ENCODE data around the gene NOL7. TPM values are rescaled to one million over a fixed set of nuclear protein-coding genes. Genes with fewer than 3 reads are reported as not detected.

Gene NOL7
- total RNA-seq, 4 donors from 2014 or later = 46.6 to 66.0 (median 56.4) TPM

DNA sequence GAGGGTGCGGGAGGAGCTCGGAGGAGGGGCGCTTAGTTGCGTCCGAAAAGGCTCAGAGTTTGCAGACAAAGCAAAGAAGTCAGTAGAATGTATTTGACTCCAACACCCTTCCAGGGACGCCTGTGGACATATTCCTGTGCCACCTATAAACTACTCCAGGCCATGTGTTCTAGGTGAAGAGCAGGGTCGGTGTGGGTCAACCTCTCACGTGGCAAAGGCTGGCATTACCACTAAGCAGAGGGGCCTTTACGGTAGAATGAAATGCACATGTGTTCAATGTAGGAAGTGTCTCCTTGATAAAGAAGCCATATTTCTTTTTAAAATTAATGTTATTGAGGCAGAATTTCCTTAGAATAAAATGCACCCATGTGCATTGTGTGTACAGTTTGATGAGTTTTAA lies 25.3 kb upstream of the NOL7 start:
- Histone ChIP-seq H3K27me3 (no peaks in the 10 kb centered on the region), H3K4me3 (no peak overlapping the region), H3K36me3 (peaks cover 0 to 39% (median 0%) of the 10 kb centered on the region in 3 donors), H3K27ac (no peak overlapping the region), H3K9me3 (no peaks in the 10 kb centered on the region), H3K4me1 (no peaks in the 10 kb centered on the region)
- no peak for TF ChIP-seq POLR2A (IDR thresholded peaks at IDR 0.05)
- TF ChIP-seq, protein P1, sequence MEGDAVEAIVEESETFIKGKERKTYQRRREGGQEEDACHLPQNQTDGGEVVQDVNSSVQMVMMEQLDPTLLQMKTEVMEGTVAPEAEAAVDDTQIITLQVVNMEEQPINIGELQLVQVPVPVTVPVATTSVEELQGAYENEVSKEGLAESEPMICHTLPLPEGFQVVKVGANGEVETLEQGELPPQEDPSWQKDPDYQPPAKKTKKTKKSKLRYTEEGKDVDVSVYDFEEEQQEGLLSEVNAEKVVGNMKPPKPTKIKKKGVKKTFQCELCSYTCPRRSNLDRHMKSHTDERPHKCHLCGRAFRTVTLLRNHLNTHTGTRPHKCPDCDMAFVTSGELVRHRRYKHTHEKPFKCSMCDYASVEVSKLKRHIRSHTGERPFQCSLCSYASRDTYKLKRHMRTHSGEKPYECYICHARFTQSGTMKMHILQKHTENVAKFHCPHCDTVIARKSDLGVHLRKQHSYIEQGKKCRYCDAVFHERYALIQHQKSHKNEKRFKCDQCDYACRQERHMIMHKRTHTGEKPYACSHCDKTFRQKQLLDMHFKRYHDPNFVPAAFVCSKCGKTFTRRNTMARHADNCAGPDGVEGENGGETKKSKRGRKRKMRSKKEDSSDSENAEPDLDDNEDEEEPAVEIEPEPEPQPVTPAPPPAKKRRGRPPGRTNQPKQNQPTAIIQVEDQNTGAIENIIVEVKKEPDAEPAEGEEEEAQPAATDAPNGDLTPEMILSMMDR (IDR thresholded peaks at IDR 0.05) = no peak
- DNase-seq = no peak

DNA sequence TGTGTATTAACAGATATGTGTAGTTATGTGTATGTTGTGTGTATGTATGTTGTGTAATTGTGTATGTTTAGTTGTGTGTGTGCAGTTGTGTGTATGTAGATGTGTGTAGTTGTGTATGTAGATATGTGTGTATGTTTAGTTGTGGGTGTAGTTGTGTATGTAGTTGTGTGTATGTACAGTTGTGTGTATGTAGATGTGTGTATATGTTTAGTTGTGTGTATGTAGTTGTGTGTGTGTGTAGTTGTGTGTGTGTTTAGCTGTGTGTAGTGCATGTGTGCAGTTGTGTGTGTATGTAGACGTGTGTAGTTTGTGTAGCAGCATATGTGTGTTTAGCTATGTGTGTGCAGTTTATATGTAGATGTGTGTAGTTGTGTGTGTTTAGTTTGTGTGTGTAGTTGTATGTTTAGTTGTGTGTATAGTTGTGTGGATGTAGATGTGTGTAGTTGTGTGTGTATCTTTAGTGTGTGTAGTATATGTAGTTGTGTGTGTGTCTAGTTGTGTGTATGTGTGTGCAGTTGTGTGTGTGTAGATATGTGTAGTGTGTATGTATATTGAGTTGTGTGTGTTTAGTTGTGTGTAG lies 24.5 kb upstream of the NOL7 start:
- TF ChIP-seq, protein P1 (IDR thresholded peaks at IDR 0.05) = no peak
- no peak for TF ChIP-seq POLR2A (IDR thresholded peaks at IDR 0.05)
- Histone ChIP-seq H3K4me1 (no peaks in the 10 kb centered on the region), H3K27ac (no peak overlapping the region), H3K27me3 (no peaks in the 10 kb centered on the region), H3K4me3 (no peak overlapping the region), H3K36me3 (peaks cover 0 to 47% (median 0%) of the 10 kb centered on the region in 3 donors), H3K9me3 (no peaks in the 10 kb centered on the region)
- DNase-seq = no peak

DNA sequence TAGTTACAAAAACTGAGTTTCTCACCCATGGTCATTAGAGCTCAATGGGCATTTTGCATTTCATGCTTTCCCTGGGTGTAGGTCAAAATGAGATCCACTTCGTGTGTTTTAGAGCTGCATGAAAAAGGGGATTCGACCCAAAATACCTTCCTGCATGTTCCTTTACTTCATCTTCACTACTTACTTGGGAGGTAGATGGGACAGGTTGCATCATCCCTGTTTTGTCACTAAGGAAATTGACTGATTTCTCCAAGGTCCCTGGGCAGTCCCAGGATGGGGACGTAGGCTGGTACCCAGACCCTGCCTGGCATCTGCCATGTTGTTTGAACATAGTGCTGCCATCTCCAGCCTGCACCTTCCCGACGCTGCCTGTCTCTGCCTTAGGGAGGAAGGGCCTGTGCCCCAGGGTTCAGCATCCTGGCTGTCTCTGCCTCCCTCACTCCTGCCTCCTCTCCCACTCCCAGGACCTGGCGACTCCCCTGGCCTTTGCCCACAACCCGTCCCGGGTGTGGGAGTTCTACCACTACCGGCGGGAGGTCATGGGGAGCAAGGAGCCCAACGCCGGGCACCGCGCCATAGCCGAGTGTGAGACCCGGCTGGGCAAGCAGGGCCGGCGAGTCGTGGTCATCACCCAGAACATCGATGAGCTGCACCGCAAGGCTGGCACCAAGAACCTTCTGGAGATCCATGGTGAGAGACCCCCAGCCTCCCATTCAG lies 23.8 kb upstream of the NOL7 start:
- H3K9me3 ChIP-seq = no peaks in the 10 kb centered on the region
- no peak for DNase-seq
- H3K4me3 ChIP-seq = no peak overlapping the region
- TF ChIP-seq POLR2A (IDR thresholded peaks at IDR 0.05) = no peak
- TF ChIP-seq, protein P1 (IDR thresholded peaks at IDR 0.05) = no peak
- H3K27me3 ChIP-seq = no peaks in the 10 kb centered on the region
- no peaks in the 10 kb centered on the region for H3K4me1 ChIP-seq
- H3K27ac ChIP-seq = no peak overlapping the region
- peaks cover 0 to 54% (median 0%) of the 10 kb centered on the region in 3 donors for H3K36me3 ChIP-seq

DNA sequence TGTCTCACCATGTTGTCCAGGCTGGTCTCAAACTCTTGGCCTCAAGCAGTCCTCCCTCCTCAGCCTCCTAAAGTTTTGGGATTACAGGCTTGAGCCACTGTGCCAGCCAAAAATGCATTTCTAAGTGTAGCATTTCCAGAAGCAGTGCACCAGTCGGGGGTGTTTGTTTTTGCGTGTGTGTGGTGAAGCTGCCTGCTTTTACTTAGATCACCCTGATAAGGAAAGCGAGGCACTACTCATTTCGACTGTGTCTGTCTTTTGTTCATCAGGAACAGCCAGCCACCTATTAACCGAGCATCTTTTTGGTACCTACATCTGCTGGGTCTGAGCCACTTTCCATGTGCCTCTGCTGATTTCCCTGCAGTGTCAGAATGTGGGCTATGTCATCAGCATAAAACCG lies 22.0 kb upstream of the NOL7 start:
- Histone ChIP-seq H3K27me3 (no peaks in the 10 kb centered on the region), H3K4me3 (no peak overlapping the region), H3K9me3 (no peaks in the 10 kb centered on the region), H3K4me1 (no peaks in the 10 kb centered on the region), H3K27ac (no peak overlapping the region), H3K36me3 (peaks cover 0 to 57% (median 0%) of the 10 kb centered on the region in 3 donors)
- no peak for TF ChIP-seq POLR2A (IDR thresholded peaks at IDR 0.05)
- TF ChIP-seq, protein P1 (IDR thresholded peaks at IDR 0.05) = no peak
- DNase-seq = no peak

DNA sequence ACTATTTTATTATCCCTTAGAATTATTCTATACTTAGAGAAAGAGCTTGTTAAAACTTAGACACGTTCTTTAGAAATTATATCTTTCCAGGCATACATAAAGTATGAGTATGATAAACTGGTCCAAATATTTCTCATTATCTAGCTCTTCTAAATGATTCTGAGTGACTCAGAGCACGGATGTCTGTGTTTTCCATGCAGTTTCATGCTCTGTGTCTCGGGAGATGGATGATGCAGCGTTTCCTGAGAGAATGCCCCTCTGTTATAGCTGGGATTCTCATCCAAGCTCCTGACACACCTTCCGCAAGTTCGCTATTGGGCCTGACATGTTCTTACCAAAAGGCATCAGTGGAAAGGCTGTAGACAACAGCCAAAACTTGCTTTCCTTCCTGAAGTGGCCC lies 21.4 kb upstream of the NOL7 start:
- H3K9me3 ChIP-seq = no peaks in the 10 kb centered on the region
- H3K27me3 ChIP-seq = no peaks in the 10 kb centered on the region
- DNase-seq = no peak
- no peak overlapping the region for H3K27ac ChIP-seq
- no peak overlapping the region for H3K4me3 ChIP-seq
- H3K4me1 ChIP-seq = no peaks in the 10 kb centered on the region
- no peak for TF ChIP-seq POLR2A (IDR thresholded peaks at IDR 0.05)
- TF ChIP-seq, protein P1 (IDR thresholded peaks at IDR 0.05) = no peak
- H3K36me3 ChIP-seq = peaks cover 0 to 56% (median 0%) of the 10 kb centered on the region in 3 donors

Data from Peyer's patch (tissue), 4 donors.